ENCODE results near the gene HCFC1R1. TPM values are rescaled to one million over a fixed set of nuclear protein-coding genes. Genes with fewer than 3 reads are reported as not detected.

Gene HCFC1R1
- total and polyA plus RNA-seq, 2 experiments from 2014 or later = 35.7 to 158 TPM

DNA sequence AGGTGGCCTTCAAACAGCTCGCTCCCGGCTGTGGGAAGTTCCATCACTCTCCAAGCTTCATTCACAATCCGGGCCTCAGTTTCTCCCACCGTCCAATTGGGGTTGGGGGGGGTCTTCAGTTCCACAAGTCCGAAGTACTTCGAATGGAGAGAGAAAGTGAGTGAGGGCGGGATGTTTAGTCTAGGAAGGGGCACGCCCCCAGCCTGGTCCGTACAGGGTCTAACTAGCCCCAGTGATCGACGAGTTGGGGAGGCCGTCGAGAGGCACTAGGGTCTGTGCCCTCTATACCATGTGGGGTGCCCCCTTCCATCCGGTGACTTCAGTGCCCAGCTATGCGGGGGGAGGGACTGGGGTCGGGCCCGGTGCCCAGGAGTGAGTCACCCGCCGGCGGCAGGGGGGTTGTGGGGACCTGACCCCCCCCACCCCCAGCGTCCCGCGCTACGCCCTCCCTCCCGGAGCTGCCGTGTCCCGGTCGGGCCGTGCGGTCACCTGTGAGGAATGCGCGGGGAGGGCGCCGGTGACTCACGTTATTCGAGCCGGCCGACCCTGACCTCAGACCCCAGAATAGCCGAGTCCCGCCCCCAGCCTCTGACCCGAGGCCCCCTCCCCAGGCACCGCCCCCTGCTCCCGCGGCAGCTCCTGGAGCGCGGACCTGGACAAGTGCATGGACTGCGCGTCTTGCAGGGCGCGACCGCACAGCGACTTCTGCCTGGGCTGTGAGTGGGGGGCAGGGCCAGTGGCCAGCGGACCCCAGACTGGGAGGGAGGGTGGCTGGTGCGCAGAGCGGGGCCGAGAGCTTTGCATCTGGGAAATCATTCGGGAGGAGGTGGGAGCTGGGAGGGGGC lies 2.9 kb downstream of the HCFC1R1 start:
- TF ChIP-seq, protein P1, sequence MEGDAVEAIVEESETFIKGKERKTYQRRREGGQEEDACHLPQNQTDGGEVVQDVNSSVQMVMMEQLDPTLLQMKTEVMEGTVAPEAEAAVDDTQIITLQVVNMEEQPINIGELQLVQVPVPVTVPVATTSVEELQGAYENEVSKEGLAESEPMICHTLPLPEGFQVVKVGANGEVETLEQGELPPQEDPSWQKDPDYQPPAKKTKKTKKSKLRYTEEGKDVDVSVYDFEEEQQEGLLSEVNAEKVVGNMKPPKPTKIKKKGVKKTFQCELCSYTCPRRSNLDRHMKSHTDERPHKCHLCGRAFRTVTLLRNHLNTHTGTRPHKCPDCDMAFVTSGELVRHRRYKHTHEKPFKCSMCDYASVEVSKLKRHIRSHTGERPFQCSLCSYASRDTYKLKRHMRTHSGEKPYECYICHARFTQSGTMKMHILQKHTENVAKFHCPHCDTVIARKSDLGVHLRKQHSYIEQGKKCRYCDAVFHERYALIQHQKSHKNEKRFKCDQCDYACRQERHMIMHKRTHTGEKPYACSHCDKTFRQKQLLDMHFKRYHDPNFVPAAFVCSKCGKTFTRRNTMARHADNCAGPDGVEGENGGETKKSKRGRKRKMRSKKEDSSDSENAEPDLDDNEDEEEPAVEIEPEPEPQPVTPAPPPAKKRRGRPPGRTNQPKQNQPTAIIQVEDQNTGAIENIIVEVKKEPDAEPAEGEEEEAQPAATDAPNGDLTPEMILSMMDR (IDR thresholded peaks at IDR 0.05; ENCODE audit: poor library complexity) = no peak
- no peak for TF ChIP-seq EZH2phosphoT487 (IDR thresholded peaks at IDR 0.05; ENCODE audit: low read depth, severe bottlenecking, unreplicated experiment)
- TF ChIP-seq EZH2 (IDR thresholded peaks at IDR 0.05; ENCODE audit: borderline replicate concordance) = no peak
- peak overlapping the region; percentile 98 for H3K27ac ChIP-seq
- no peaks in the 10 kb centered on the region for H3K27me3 ChIP-seq
- H3K36me3 ChIP-seq (replicated peaks; ENCODE audit: insufficient read depth, low read depth) = no peaks in the 10 kb centered on the region
- H2AFZ ChIP-seq = no peak overlapping the region
- H3K79me2 ChIP-seq = peaks cover 43% of the 10 kb centered on the region
- H3K4me3 ChIP-seq = peak overlapping the region; percentile 96
- H3K9me2 ChIP-seq (replicated peaks; ENCODE audit: insufficient read depth) = no peaks in the 10 kb centered on the region
- H4K20me1 ChIP-seq (ENCODE audit: insufficient read depth, poor library complexity, severe bottlenecking) = peaks cover 9% of the 10 kb centered on the region
- H3K4me1 ChIP-seq (ENCODE audit: insufficient read depth) = peaks cover 29% of the 10 kb centered on the region
- H3K4me2 ChIP-seq = peak overlapping the region; percentile 99
- 3% methylated on average over 28 of the region's 57 CpGs for WGBS (ENCODE audit: low lambda C conversion rate, missing lambda C conversion rate)
- DNase-seq (ENCODE audit: low spot score) = peak; percentile 95
- no peaks in the 10 kb centered on the region for H3K9me3 ChIP-seq (ENCODE audit: low read depth)

- H3K4me3 ChIP-seq = peak within 1 kb of the TSS; percentile 96
- peak; percentile 95 for DNase-seq (ENCODE audit: low spot score)
- H3K27ac ChIP-seq = peak within 1 kb of the TSS; percentile 98
- no peak within 1 kb of the TSS for H2AFZ ChIP-seq
- H3K4me1 ChIP-seq (ENCODE audit: insufficient read depth) = peaks cover 29% of the 10 kb centered on the region
- no peaks in the 10 kb centered on the region for H3K27me3 ChIP-seq
- no peaks in the 10 kb centered on the region for H3K9me3 ChIP-seq (ENCODE audit: low read depth)
- H3K79me2 ChIP-seq = peaks cover 41% of the 10 kb centered on the region
- WGBS (ENCODE audit: low lambda C conversion rate, missing lambda C conversion rate) = 0% methylated on average over 24 of the region's 49 CpGs
- peak within 1 kb of the TSS; percentile 99 for H3K4me2 ChIP-seq
- H3K36me3 ChIP-seq (replicated peaks; ENCODE audit: insufficient read depth, low read depth) = no peaks in the 10 kb centered on the region
- no peaks in the 10 kb centered on the region for H3K9me2 ChIP-seq (replicated peaks; ENCODE audit: insufficient read depth)
- no peak for TF ChIP-seq EZH2phosphoT487 (IDR thresholded peaks at IDR 0.05; ENCODE audit: low read depth, severe bottlenecking, unreplicated experiment)
- TF ChIP-seq, protein P1 (IDR thresholded peaks at IDR 0.05; ENCODE audit: poor library complexity) = no peak
- no peak for TF ChIP-seq EZH2 (IDR thresholded peaks at IDR 0.05; ENCODE audit: borderline replicate concordance)
- peaks cover 9% of the 10 kb centered on the region for H4K20me1 ChIP-seq (ENCODE audit: insufficient read depth, poor library complexity, severe bottlenecking)
Observed at GRCh38 chr16:3020247-3020603, 3.5 kb downstream of the HCFC1R1 start, which contains the start of gene TNFRSF12A. TNFRSF12A (plus strand) TSS chr16:3020368; CDS start chr16:3020398, 30 bp downstream.

DNA sequence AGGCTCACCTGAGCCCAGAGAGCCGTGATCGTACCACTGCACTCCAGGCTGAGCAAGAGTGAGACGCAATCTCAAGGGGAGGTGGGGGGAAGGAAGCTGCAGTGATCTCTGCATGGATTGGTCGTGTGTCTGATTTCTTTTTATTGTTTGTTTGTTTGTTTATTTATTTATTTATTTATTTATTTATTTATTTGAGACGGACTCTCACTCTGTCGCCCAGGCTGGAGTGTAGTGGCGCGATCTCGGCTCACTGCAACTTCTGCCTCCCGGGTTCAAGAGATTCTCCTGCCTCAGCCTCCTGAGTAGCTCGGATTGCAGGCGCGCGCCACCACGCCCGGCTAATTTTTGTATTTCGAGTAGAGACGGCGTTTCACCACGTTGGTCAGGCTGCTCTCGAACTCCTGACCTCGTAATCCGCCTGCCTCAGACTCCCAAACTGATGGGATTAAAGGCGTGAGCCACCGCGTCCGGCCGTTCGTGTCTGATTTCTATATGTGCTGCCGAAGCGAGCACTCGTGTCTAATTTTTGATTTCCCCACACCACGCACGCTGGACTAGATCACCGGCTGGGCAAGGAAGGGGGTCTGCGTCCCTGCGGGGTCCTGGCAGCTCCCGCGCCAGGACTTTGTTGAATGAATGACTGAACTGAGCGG lies 4.0 kb downstream of the HCFC1R1 start:
- peaks cover 36% of the 10 kb centered on the region for H3K79me2 ChIP-seq
- 45% methylated on average over 39 of the region's 40 CpGs for WGBS (ENCODE audit: low lambda C conversion rate, missing lambda C conversion rate)

More for the DNA sequence above, 4.0 kb downstream of the HCFC1R1 start:
- Histone ChIP-seq H2AFZ (no peak overlapping the region), H3K4me1 (ENCODE audit: insufficient read depth) (peaks cover 28% of the 10 kb centered on the region), H3K4me2 (peak overlapping the region; percentile 99), H3K36me3 (replicated peaks; ENCODE audit: insufficient read depth, low read depth) (no peaks in the 10 kb centered on the region), H4K20me1 (ENCODE audit: insufficient read depth, poor library complexity, severe bottlenecking) (peaks cover 6% of the 10 kb centered on the region), H3K4me3 (peak overlapping the region; percentile 96), H3K27me3 (no peaks in the 10 kb centered on the region), H3K9me3 (ENCODE audit: low read depth) (no peaks in the 10 kb centered on the region), H3K27ac (peak overlapping the region; percentile 98), H3K9me2 (replicated peaks; ENCODE audit: insufficient read depth) (no peaks in the 10 kb centered on the region)
- TF ChIP-seq, protein P1 (IDR thresholded peaks at IDR 0.05; ENCODE audit: poor library complexity) = no peak
- TF ChIP-seq EZH2 (IDR thresholded peaks at IDR 0.05; ENCODE audit: borderline replicate concordance) (no peak), EZH2phosphoT487 (IDR thresholded peaks at IDR 0.05; ENCODE audit: low read depth, severe bottlenecking, unreplicated experiment) (no peak)
- no peak for DNase-seq (ENCODE audit: low spot score)

Data from hepatocyte (in vitro differentiated cells).